Daoy (cell line): ENCODE measurements around the gene CCNYL1. TPM values are rescaled to one million over a fixed set of nuclear protein-coding genes. Genes with fewer than 3 reads are reported as not detected.

Experiments
- DNase-seq: peaks from one replicate; pipeline ENCODE4 v3.0.0-alpha.2; 2015; ENCODE audit warnings: low read depth
- total RNA-seq: library from RNA; depleted of rRNA; stranded (reverse); fragments of >200 nt; shearing (Covaris generic); gene quantifications from 2 replicates; pipeline ENCODE4 v1.2.3, GENCODE V29; 2014

Gene CCNYL1
- total RNA-seq, 1 experiment from 2014 or later: 3.6 TPM

- no peak for DNase-seq
These were observed 54.7 kb downstream of the CCNYL1 start for GRCh38 chr2:207766041-207766551.

DNA sequence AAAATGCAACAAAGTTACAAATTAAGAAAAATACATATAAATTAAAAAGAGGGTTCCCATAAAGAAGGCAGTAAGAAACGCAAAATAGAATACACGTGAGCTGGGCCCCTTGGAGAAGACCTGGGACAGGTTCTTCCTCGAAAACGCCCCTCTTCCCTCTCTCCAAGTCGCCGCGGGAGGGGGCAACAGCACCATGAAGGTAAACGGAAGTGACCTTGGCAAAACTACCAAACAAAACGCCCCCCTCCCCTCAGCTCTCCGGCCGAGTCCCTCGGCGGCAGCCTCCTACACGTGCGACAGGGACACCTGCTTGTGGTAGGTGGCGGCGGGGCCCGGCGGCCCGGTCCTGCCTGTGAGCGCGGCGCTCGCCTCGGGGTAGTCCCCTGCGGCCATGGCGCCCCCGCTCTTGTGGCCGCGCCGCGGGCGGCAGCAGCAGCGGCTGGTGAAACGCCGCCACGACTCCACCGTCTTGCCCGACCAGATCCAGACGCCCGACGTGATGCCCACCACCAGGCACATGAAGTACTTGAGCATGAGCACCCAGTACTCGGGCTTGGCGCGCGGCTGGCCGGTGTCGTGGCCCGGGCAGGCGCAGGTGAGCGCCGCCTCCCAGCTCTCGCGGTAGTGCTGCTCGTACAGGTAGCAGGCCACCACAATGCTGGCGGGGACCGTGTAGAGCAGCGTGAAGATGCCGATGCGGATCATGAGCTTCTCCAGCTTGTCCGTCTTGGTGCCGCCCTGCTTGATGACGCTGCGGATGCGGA is 55.4 kb downstream of the CCNYL1 start:
- DNase-seq: no peak

GRCh38 chr2:207767461-207768167 is 56.2 kb downstream of the CCNYL1 start:
- DNase-seq: peak; percentile 49

- DNase-seq: peak; percentile 57
These were observed 56.9 kb downstream of the CCNYL1 start for GRCh38 chr2:207768168-207768865.

- DNase-seq: peak; percentile 39
These were observed 57.6 kb downstream of the CCNYL1 start for GRCh38 chr2:207768866-207769596.

DNA sequence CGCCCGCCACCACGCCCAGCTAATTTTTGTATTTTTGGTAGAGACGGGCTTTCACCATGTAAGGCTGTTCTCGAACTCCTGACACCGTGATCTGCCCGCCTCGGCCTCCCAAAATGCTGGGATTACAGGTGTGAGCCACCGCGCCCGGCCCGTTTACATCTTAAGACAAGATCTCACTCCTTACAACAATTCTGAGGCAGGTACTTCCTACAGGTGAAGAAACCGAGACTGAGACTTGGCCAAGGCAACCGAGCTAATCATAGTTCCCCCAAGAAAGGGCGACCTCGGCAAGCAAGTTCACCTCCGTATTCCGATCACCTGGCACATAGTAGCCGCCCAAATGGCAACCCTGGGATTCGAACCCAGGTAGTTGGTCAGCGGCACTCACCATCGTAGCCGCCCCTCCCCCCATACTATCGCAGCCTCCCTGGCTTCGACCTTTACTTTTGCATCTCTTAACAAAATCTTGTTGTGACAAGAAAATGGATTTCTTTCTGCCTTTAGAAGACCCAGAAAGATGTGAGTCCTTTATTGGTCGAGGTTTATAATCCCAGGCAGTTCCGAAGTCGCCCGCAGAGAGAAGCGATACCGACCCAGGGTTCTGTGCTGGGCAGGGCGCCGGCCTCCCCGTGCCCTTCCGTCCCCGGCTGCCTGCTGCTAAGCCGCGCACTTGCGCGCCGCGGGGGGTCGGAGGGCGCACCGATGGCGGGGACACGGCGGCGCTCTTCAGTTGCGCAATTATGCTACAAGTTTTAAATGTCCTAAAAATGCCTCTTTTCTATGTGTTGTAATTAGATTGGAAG is 59.4 kb downstream of the CCNYL1 start:
- no peak for DNase-seq

GRCh38 chr2:207771421-207771820 is 60.0 kb downstream of the CCNYL1 start:
- no peak for DNase-seq

- no peak for DNase-seq
These were observed 60.8 kb downstream of the CCNYL1 start for GRCh38 chr2:207772081-207772843.

- no peak for DNase-seq
These were observed 61.4 kb downstream of the CCNYL1 start for GRCh38 chr2:207772844-207773205.

DNA sequence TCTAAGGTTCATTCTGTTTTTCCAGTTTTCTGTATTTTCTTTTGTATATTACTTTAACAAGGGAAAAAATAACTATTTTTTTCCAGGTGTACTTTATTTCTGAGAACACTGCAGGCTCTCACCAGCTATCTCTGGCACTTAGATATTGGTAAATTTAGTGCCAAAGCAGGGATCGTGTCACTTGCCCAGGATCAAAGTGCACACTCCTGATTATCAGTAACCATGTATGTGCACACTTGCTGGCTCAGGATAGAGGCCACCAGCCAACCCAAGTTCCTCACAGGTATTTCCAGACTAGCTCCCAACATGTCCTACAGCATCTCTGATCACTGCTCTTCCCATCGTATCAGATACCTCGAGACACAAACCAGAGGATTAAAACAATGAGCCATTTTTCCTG is 64.0 kb downstream of the CCNYL1 start:
- DNase-seq: no peak

DNA sequence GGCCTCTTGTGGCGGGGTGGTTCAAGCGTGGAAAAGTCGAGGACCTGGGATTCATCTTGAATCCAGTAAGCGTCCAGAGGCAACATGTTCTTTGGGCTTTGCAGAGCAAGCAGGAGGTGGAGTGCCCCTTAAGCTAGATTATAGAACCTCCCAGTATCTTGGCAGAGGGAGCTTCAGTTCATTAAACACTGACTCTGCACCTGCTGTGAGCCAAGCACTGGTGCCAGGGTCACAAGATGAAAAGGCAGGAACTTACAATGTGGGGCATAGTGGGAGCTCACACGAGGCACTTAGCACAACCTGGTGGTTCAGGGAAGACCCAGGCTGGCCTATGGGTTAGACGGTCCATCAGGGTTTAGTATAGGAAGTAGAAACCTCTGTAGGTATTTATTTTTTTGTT is 65.7 kb downstream of the CCNYL1 start:
- no peak for DNase-seq

- no peak for DNase-seq
These were observed 67.0 kb downstream of the CCNYL1 start for GRCh38 chr2:207778298-207778882.

GRCh38 chr2:207779523-207779922 is 68.1 kb downstream of the CCNYL1 start:
- no peak for DNase-seq

- DNase-seq: peak; percentile 34
These were observed 71.0 kb downstream of the CCNYL1 start for GRCh38 chr2:207782238-207783030.

DNA sequence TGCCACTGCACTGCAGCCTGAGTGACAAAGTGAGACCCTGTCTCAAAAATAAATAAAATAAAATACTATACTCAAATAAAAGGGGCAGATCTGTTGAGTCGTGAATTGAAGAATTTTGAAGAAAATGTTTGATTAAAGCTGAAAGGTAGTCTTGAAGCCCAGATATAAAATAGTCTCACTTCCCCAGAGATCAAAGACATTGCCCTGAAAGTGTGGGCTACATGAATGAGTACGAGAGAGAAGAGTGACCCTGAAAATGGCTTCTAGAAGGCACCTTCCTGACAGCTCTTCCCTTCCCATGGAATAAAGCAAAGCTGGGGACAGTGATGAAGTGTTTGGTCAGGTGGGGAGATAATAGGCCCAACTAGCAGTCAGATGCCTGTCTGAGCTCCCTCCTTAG is 72.1 kb downstream of the CCNYL1 start:
- DNase-seq: no peak

DNA sequence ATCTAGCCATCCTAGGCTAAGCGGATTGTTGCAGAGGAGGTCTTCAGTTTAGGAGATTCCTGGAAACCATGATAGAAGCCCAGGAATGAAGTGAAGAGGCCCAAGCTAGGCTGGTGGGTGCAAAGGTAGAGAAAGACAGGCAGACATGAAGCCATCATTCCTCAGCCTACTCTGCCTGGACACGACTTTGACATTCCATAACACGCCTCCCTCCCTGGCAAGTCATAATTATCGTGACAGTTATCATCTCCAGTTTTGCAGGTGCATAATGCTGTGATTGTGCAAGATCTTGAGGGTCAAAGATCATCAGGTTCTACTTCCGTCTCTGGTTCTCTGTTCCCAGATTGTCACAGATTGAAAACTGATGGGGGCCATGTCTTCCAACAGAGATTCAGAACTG is 73.5 kb downstream of the CCNYL1 start:
- DNase-seq: no peak

DNA sequence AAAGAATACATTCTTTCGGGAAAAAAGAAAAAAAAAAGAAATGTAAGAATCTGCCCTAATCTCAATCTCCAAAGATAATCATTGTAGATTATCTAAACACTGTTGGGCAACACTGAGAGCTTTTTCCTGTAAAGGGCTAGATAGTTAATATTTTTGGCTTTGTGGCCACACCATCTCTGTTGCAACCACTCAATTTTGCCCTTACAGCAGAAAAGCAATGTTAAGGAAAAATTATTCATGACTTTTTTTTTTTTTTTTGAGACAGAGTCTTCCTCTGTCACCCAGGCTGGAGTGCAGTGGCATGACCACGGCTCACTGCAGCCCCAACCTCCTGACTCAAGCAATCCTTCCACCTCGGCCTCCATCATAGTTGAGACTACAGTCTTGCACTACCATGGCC is 75.6 kb downstream of the CCNYL1 start:
- no peak for DNase-seq

GRCh38 chr2:207787800-207788199 is 76.4 kb downstream of the CCNYL1 start:
- no peak for DNase-seq

DNA sequence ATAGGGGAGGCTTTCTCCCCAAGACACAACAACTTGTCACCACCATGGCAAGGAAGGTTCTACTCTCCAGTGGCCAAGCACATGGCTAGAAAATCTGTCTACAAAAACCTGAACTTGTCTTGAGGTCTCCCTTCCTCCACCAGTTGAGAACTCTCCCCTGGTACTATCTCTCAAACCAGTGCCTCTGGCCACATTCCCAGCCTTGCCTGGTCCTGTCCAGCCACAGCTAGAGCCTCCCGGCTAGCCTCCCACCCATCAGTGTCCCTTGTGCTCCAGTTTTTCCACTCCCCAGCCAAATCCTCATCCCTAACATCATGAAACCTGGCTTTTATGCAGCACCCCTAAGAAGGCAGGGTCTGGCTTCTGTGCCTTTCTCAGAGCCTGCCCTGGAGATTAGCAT is 79.5 kb downstream of the CCNYL1 start:
- no peak for DNase-seq
